HepG2 (cell line): ENCODE data around the gene TBCB. TPM values are rescaled to one million over a fixed set of nuclear protein-coding genes. Genes with fewer than 3 reads are reported as not detected.

Experiments
- CREBL2 ChIP-seq: sonication (generic); formaldehyde crosslinking; IDR thresholded peaks from 2 replicates; pipeline ENCODE4 v1.8.1; 2023; ENCODE audit warnings: missing genetic modification reagents, mild to moderate bottlenecking, borderline replicate concordance
- GPBP1L1 ChIP-seq: sonication (generic); formaldehyde crosslinking; IDR thresholded peaks from 2 replicates; pipeline ENCODE4 v1.5.0; 2020; ENCODE audit warnings: mild to moderate bottlenecking, missing genetic modification reagents
- IRF9 ChIP-seq: sonication (generic); formaldehyde crosslinking; IDR thresholded peaks from 2 replicates; pipeline ENCODE4 v1.8.0; 2022; ENCODE audit warnings: missing genetic modification reagents, mild to moderate bottlenecking, borderline replicate concordance
- NAIF1 ChIP-seq: sonication (generic); formaldehyde crosslinking; IDR thresholded peaks from 2 replicates; pipeline ENCODE4 v1.5.0; 2020; ENCODE audit warnings: mild to moderate bottlenecking, missing genetic modification reagents, borderline replicate concordance
- NFYC ChIP-seq: IDR thresholded peaks from 2 replicates; pipeline ENCODE4 v1.6.1; 2016; ENCODE audit warnings: missing genetic modification reagents, missing compliant biosample characterization
- NR2F2 ChIP-seq: IDR thresholded peaks from 2 replicates; pipeline ENCODE4 v1.6.1; 2012; ENCODE audit warnings: low read depth, inconsistent platforms, borderline replicate concordance
- NR2F6 ChIP-seq, 2 experiments: IDR thresholded peaks; 2 replicates each; pipeline ENCODE4 v1.6.1; 2016; ENCODE audit warnings: antibody characterized with exemption in 1 of 2, mild to moderate bottlenecking in 1 of 2
- NRL ChIP-seq: sonication (generic); formaldehyde crosslinking; IDR thresholded peaks from 2 replicates; pipeline ENCODE4 v1.5.0; 2020; ENCODE audit warnings: missing genetic modification reagents, mild to moderate bottlenecking, moderate library complexity, borderline replicate concordance
- PTBP1 ChIP-seq: fragments of 200-400 bp; formaldehyde crosslinking; IDR thresholded peaks from 2 replicates; pipeline ENCODE4 v1.6.1; 2018; ENCODE audit warnings: low read length, low read depth; ENCODE audit not compliant: poor library complexity, severe bottlenecking
- RAD51 ChIP-seq: fragments of 450-650 bp; IDR thresholded peaks from 2 replicates; pipeline ENCODE4 v1.6.1; 2016; ENCODE audit warnings: borderline replicate concordance
- SATB2 ChIP-seq: sonication (generic); formaldehyde crosslinking; IDR thresholded peaks from 2 replicates; pipeline ENCODE4 v1.5.0; 2020; ENCODE audit warnings: missing genetic modification reagents
- TBX3 ChIP-seq: fragments of 450-650 bp; IDR thresholded peaks from 2 replicates; pipeline ENCODE4 v1.6.1; 2017; ENCODE audit warnings: antibody characterized with exemption, mild to moderate bottlenecking, inconsistent platforms, borderline replicate concordance
- TRIM22 ChIP-seq: fragments of 450-650 bp; IDR thresholded peaks from 2 replicates; pipeline ENCODE4 v1.6.1; 2017
- ZBTB42 ChIP-seq: sonication (generic); formaldehyde crosslinking; IDR thresholded peaks from 2 replicates; pipeline ENCODE4 v1.5.0; 2020; ENCODE audit warnings: mild to moderate bottlenecking, missing genetic modification reagents
- ZBTB7B ChIP-seq: sonication (generic); formaldehyde crosslinking; IDR thresholded peaks from 2 replicates; pipeline ENCODE4 v1.4.0; 2020; ENCODE audit warnings: missing genetic modification reagents
- ZNF34 ChIP-seq: sonication (generic); formaldehyde crosslinking; IDR thresholded peaks from 2 replicates; pipeline ENCODE4 v1.4.0; 2020; ENCODE audit warnings: mild to moderate bottlenecking, missing genetic modification reagents, borderline replicate concordance
- ZNF615 ChIP-seq: sonication (generic); formaldehyde crosslinking; IDR thresholded peaks from 2 replicates; pipeline ENCODE4 v1.5.0; 2020; ENCODE audit warnings: mild to moderate bottlenecking, missing genetic modification reagents, borderline replicate concordance
- ZNF841 ChIP-seq: sonication (generic); formaldehyde crosslinking; IDR thresholded peaks from 2 replicates; pipeline ENCODE4 v1.8.1; 2023; ENCODE audit warnings: missing genetic modification reagents, borderline replicate concordance
- ZSCAN29 ChIP-seq: sonication (generic); formaldehyde crosslinking; conservative IDR thresholded peaks from 2 replicates; pipeline ENCODE4 v1.4.0; 2020; ENCODE audit warnings: mild to moderate bottlenecking, missing genetic modification reagents
- polyA plus RNA-seq, 8 experiments: library from polyadenylated mRNA; depleted of rRNA in 3 of 8; stranded (reverse) in 7 of 8; unstranded in 1 of 8; fragments of >200 nt; fragmentation: Illumina TruSeq in 4 of 8; extraction: Trizol in 4 of 8; gene quantifications; 2 replicates each; pipeline versions ENCODE4 v1.2.1 to v1.2.3, GENCODE V29; 2011 to 2016; ENCODE audit warnings: low read depth in 4 of 8, missing spikeins in 1 of 8, mixed read lengths in 1 of 8; ENCODE audit not compliant: insufficient read depth in 1 of 8
- total RNA-seq, 5 experiments: library from RNA; depleted of rRNA; stranded (reverse); fragments of >200 nt; fragmentation: Illumina TruSeq; extraction: Trizol; gene quantifications; 2 replicates each; pipeline ENCODE4 v1.2.3, GENCODE V29; 2016; ENCODE audit warnings: low read depth in 1 of 5
- TF ChIP-seq, protein P1 (sequence below): sonication (generic); formaldehyde crosslinking; IDR thresholded peaks from 2 replicates; pipeline ENCODE4 v1.8.1; 2023; ENCODE audit warnings: mild to moderate bottlenecking, missing genetic modification reagents
- TF ChIP-seq, protein P2 (sequence below): sonication (generic); formaldehyde crosslinking; IDR thresholded peaks from 2 replicates; pipeline ENCODE4 v1.9.0; 2022; ENCODE audit warnings: missing genetic modification reagents, mild to moderate bottlenecking, borderline replicate concordance

Gene TBCB
- total and polyA plus RNA-seq, 2 of the 13 experiments (the other 11 are each of a cell fraction or from before 2014, with no cell fraction given), result 271 to 276 TPM

DNA sequence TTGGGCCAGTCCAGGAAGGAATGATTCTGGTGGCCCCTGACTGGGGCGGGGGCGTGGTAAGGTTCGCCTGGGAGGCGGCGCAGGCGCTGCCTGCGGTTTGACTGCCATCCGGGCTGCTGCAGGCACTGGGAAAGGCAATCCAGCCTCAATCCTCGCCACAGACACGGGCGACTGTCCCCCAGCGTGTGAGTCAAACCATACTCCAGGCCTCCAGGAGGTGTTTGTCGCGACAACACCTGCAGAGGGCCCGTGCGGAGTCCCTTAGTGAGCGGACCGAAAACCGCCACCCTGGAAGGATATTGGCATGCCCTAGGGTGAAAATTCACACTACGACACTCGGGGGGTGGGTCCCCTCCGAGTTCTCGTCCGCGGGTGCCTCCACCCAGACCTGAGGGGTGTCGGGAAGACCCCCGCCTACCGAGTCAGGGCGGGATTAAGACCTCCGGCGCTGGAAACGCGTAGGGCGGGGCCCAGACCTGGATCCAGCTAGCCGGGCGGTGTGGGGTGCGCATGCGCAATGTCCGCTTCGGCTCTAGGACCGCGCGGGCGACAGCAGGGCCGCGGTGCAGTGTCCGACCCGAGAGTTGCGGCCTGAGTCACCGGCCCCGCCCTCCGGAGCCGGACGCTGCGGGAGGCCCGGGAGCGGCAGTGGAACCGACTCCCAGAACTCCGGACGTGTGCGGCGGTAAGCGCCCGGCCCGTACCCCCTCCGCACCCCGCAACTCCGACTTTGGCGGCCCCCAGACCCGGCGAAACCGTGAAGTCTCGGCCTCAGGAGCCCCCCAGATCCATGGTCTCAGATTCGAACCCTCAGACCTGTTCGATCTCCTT, 24.4 kb downstream of the TBCB start, which contains the start of gene CAPNS1 (continued):
- no peak; the same call in 1 of the 2 replicates for TF ChIP-seq NR2F2
- peak; percentile 64 for TF ChIP-seq NAIF1 (CRISPR knock-in tag)
- no peak for TF ChIP-seq RAD51
- peak; percentile 16; the same call in 1 of the 2 replicates for TF ChIP-seq ZSCAN29 (CRISPR knock-in tag)
- no peak for TF ChIP-seq NR2F6 (IDR thresholded peaks at IDR 0.05)
- TF ChIP-seq NR2F6 (CRISPR knock-in tag; IDR thresholded peaks at IDR 0.05), result peak; percentile 54; the same call in 1 of the 2 replicates
- peak; percentile 21; the same call in 1 of the 2 replicates for TF ChIP-seq NFYC (CRISPR knock-in tag)
- TF ChIP-seq PTBP1, result no peak
- peak; percentile 97 for TF ChIP-seq ZBTB7B (CRISPR knock-in tag)
- TF ChIP-seq ZNF841 (CRISPR knock-in tag), result no peak
- TF ChIP-seq ZNF615 (CRISPR knock-in tag), result 0 out of 2 replicates have a peak, but pooled peaks have one; percentile 72
- TF ChIP-seq IRF9 (CRISPR knock-in tag), result peak; percentile 93; the same call in 1 of the 2 replicates
- TF ChIP-seq NRL (CRISPR knock-in tag), result peak; percentile 61; the same call in 1 of the 2 replicates
- TF ChIP-seq TBX3, result peak; percentile 54; the same call in 1 of the 2 replicates
- TF ChIP-seq, protein P1, sequence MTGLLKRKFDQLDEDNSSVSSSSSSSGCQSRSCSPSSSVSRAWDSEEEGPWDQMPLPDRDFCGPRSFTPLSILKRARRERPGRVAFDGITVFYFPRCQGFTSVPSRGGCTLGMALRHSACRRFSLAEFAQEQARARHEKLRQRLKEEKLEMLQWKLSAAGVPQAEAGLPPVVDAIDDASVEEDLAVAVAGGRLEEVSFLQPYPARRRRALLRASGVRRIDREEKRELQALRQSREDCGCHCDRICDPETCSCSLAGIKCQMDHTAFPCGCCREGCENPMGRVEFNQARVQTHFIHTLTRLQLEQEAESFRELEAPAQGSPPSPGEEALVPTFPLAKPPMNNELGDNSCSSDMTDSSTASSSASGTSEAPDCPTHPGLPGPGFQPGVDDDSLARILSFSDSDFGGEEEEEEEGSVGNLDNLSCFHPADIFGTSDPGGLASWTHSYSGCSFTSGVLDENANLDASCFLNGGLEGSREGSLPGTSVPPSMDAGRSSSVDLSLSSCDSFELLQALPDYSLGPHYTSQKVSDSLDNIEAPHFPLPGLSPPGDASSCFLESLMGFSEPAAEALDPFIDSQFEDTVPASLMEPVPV (CRISPR knock-in tag), result peak; percentile 68; the same call in 1 of the 2 replicates
- TF ChIP-seq TRIM22, result no peak
- TF ChIP-seq SATB2 (CRISPR knock-in tag), result peak; percentile 64; the same call in 1 of the 2 replicates
- TF ChIP-seq CREBL2, result no peak
- TF ChIP-seq GPBP1L1, result no peak
- TF ChIP-seq, protein P2, sequence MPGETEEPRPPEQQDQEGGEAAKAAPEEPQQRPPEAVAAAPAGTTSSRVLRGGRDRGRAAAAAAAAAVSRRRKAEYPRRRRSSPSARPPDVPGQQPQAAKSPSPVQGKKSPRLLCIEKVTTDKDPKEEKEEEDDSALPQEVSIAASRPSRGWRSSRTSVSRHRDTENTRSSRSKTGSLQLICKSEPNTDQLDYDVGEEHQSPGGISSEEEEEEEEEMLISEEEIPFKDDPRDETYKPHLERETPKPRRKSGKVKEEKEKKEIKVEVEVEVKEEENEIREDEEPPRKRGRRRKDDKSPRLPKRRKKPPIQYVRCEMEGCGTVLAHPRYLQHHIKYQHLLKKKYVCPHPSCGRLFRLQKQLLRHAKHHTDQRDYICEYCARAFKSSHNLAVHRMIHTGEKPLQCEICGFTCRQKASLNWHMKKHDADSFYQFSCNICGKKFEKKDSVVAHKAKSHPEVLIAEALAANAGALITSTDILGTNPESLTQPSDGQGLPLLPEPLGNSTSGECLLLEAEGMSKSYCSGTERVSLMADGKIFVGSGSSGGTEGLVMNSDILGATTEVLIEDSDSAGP (CRISPR knock-in tag), result peak; percentile 89
- 0 out of 2 replicates have a peak, but pooled peaks have one; percentile 73 for TF ChIP-seq ZNF34 (CRISPR knock-in tag)
- TF ChIP-seq ZBTB42 (CRISPR knock-in tag), result no peak
